VCaP (cell line): ENCODE results near the gene TAAR5.
"Not testable (repeated sequence)": the region's sequence is repeated elsewhere in the genome, so short reads cannot be mapped to it uniquely, and the experiment has no call there.

ENCODE experiments used
- H3K27ac ChIP-seq: fragments of 450-650 bp; 2 replicates; pipeline ENCODE4 v1.5.1; 2017
- TF ChIP-seq, protein P1 (sequence below): fragments of 450-650 bp; conservative IDR thresholded peaks from 2 replicates; pipeline ENCODE4 v1.5.1; 2017; ENCODE audit warnings: mild to moderate bottlenecking, moderate library complexity

Gene TAAR5, protein sequence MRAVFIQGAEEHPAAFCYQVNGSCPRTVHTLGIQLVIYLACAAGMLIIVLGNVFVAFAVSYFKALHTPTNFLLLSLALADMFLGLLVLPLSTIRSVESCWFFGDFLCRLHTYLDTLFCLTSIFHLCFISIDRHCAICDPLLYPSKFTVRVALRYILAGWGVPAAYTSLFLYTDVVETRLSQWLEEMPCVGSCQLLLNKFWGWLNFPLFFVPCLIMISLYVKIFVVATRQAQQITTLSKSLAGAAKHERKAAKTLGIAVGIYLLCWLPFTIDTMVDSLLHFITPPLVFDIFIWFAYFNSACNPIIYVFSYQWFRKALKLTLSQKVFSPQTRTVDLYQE

DNA sequence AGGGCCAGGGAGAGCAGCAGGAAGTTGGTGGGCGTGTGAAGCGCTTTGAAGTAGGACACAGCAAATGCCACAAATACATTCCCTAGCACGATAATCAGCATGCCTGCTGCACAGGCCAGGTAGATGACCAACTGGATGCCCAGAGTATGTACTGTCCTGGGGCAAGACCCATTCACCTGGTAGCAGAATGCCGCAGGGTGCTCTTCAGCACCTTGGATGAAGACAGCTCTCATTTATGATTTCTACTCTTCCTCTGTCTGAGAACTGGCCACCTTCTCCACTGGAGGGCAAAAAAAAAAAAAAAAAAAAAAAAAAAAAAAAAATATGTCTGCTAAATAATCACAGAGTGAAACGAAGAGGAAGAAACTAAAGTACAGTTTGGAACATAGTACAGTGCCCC, at the start of gene TAAR5:
TAAR5 (minus strand) TSS at position 288 of the 400 bp plus-strand sequence; CDS start at position 233, 55 bp downstream.
- no peak within 1 kb of the TSS for H3K27ac ChIP-seq
- TF ChIP-seq, protein P1, sequence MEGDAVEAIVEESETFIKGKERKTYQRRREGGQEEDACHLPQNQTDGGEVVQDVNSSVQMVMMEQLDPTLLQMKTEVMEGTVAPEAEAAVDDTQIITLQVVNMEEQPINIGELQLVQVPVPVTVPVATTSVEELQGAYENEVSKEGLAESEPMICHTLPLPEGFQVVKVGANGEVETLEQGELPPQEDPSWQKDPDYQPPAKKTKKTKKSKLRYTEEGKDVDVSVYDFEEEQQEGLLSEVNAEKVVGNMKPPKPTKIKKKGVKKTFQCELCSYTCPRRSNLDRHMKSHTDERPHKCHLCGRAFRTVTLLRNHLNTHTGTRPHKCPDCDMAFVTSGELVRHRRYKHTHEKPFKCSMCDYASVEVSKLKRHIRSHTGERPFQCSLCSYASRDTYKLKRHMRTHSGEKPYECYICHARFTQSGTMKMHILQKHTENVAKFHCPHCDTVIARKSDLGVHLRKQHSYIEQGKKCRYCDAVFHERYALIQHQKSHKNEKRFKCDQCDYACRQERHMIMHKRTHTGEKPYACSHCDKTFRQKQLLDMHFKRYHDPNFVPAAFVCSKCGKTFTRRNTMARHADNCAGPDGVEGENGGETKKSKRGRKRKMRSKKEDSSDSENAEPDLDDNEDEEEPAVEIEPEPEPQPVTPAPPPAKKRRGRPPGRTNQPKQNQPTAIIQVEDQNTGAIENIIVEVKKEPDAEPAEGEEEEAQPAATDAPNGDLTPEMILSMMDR = no peak

- not testable (repeated sequence) for H3K27ac ChIP-seq
These were observed 47.6 kb upstream of the TAAR5 start for GRCh38 chr6:132637135-132637534.

GRCh38 chr6:132635906-132636305, 46.4 kb upstream of the TAAR5 start:
- not testable (repeated sequence) for H3K27ac ChIP-seq

DNA sequence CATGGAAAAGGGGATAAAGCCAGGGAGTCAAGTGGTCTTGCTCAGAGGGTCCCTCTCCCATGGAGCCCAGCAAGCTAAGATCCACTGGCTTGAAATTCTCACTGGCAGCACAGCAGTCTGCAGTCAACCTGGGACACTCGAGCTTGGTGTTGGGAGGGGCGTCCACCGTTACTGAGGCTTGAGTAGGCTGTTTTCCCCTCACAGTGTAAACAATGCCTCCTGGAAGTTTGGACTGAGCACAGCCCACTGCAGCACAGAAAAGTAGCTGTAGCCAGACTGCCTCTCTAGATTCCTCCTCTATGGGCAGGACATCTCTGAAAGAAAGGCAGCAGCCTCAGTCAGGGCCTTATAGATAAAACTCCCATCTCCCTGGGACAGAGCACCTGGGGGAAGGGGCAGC, 45.7 kb upstream of the TAAR5 start:
- H3K27ac ChIP-seq = not testable (repeated sequence)

- TF ChIP-seq, protein P1 = no peak
- H3K27ac ChIP-seq = no peak overlapping the region
These were observed 45.3 kb upstream of the TAAR5 start for GRCh38 chr6:132634796-132635195.

DNA sequence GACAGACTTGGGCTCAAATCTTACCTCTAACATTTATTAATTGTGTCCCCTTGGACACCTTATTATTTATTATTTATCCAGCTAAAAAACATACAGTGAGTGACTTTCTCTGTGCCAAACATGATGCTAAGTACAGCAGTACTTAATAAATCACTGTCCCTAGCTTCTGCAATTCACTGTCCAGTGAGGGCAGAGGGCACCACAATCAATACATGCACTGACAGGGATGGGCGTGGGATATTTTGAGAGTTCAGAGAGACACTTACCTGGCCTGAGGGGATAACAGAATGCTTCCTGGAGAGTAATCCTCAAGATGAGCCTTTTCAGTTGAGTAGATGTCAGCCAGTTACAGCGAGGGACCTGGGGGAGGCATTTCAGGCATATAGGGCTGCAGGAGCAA, 43.8 kb upstream of the TAAR5 start:
- H3K27ac ChIP-seq = no peak overlapping the region
- TF ChIP-seq, protein P1 = no peak

DNA sequence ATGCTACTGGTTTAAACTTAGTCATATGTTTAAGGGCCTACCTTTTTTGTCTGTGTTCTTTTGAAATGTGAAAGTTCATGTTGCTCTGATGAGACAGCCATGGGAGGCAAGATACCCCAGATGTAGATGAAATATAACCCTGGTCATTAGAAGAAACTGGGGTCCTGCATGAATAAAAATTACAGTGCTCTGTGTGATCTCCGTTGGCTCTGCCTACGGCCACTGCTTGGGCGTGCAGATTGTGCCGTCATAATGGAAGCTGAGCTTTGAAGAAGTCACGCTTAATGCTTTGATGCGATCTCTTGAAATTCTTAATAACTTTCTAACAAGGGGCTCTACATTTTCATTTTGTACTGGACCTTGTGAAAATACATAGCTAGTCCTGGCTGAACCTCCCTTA, 34.6 kb upstream of the TAAR5 start, which contains the start of gene TAAR2:
TAAR2 (minus strand) TSS at position 101 of the 400 bp plus-strand sequence; CDS start at position 101, 0 bp downstream.
- no peak within 1 kb of the TSS for H3K27ac ChIP-seq
- TF ChIP-seq, protein P1 = no peak

- TF ChIP-seq, protein P1 = no peak
- H3K27ac ChIP-seq = no peak overlapping the region
These were observed 33.7 kb upstream of the TAAR5 start for GRCh38 chr6:132623106-132623845.

- no peak overlapping the region for H3K27ac ChIP-seq
- TF ChIP-seq, protein P1 = no peak
These were observed 27.1 kb upstream of the TAAR5 start for GRCh38 chr6:132616677-132617076.
